ENCODE measurements around the gene FGF6. TPM values are rescaled to one million over a fixed set of nuclear protein-coding genes. Genes with fewer than 3 reads are reported as not detected.

The FGF6 gene
- total and polyA plus RNA-seq, 9 of the 15 experiments (the other 6 are each of a cell fraction or from before 2014, with no cell fraction given) = 0.14 TPM; not detected in 8

GRCh38 chr12:4388662-4389061, 57.0 kb downstream of the FGF6 start (continued):
- TF ChIP-seq STAT6 (CRISPR knock-in tag; IDR thresholded peaks at IDR 0.05) (no peak), SRSF3 (IDR thresholded peaks at IDR 0.05; ENCODE audit: insufficient read depth, low read length) (no peak), ELF2 (CRISPR knock-in tag; IDR thresholded peaks at IDR 0.05) (no peak), DDX20 (tag; IDR thresholded peaks at IDR 0.05; ENCODE audit: low read depth) (no peak), ZBTB17 (CRISPR knock-in tag; IDR thresholded peaks at IDR 0.05) (no peak), SAP30 (IDR thresholded peaks at IDR 0.05; ENCODE audit: borderline replicate concordance, insufficient read depth, low read depth, low read length, poor library complexity, severe bottlenecking) (no peak), STAT5B (CRISPR knock-in tag; IDR thresholded peaks at IDR 0.05) (no peak), FOXP4 (CRISPR knock-in tag; IDR thresholded peaks at IDR 0.05; ENCODE audit: borderline replicate concordance) (no peak), ZZZ3 (IDR thresholded peaks at IDR 0.05) (no peak), MAFK (IDR thresholded peaks at IDR 0.05; ENCODE audit: low read length) (no peak), ZNF318 (IDR thresholded peaks at IDR 0.05; ENCODE audit: borderline replicate concordance in 1 of 2, low read depth in 1 of 2) (no peak), PHF21A (IDR thresholded peaks at IDR 0.05; ENCODE audit: borderline replicate concordance, low read depth) (peak; percentile 29; the same call in 1 of the 2 replicates), ZNF644 (tag; IDR thresholded peaks at IDR 0.05; ENCODE audit: low read depth) (no peak), C11orf30 (IDR thresholded peaks at IDR 0.05; ENCODE audit: low read depth) (no peak), ZNF174 (CRISPR knock-in tag; IDR thresholded peaks at IDR 0.05) (no peak), NFYB (IDR thresholded peaks at IDR 0.05; ENCODE audit: extremely low read depth, insufficient read length) (no peak)
